GM12891 (cell line): ENCODE measurements around the gene ZNF417.
A peak's percentile ranks its signal among the peaks of the same experiment; 100 is the strongest.
"Not testable (repeated sequence)": the region's sequence is repeated elsewhere in the genome, so short reads cannot be mapped to it uniquely, and the experiment has no call there.

ENCODE experiments used
- POLR2A ChIP-seq: IDR thresholded peaks from 2 replicates; pipeline ENCODE4 v1.6.1; 2011; ENCODE audit warnings: low read depth, low read length, control low read depth
- POLR2AphosphoS5 ChIP-seq: IDR thresholded peaks from 2 replicates; pipeline ENCODE4 v1.6.1; 2011; ENCODE audit warnings: low read depth, low read length, control low read depth
- SPI1 ChIP-seq: IDR thresholded peaks from 2 replicates; pipeline ENCODE4 v1.6.1; 2011; ENCODE audit warnings: low read depth, low read length, control low read depth

DNA sequence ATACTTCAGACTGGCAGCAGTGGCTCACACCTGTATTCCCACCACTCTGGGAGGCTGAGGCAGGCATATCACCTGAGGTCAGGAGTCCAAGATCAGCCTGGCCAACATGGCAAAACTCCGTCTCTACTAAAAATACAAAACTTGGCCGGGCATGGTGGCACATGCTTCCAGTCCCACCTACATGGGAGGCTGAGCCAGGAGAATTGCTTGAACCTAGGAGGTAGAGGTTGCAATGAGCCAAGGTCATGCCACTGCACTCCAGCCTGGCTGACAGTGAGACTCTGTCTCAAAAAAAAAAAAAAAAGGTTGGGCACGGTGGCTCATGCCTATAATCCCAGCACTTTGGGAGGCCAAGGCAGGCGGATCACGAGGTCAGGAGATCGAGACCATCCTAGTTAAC, 46.7 kb downstream of the ZNF417 start:
- not testable (repeated sequence) for TF ChIP-seq SPI1, POLR2AphosphoS5
- 0 out of 2 replicates have a peak, but pooled peaks have one; percentile 9 for TF ChIP-seq POLR2A
